MM.1S (cell line): Measurements from ENCODE around the gene TRAF6.

Source experiments
- DNase-seq: peaks from one replicate; pipeline ENCODE4 v3.0.0-alpha.2; 2015
- H2AFZ ChIP-seq: fragments of 300-600 bp; sonication (generic); 2 replicates; pipeline ENCODE4 v1.6.0; 2016; ENCODE audit warnings: antibody characterized with exemption, low read length
- H3F3A ChIP-seq: fragments of 300-600 bp; sonication (generic); 2 replicates; pipeline ENCODE4 v1.6.1; 2016; ENCODE audit warnings: mild to moderate bottlenecking, antibody characterized with exemption, low read length, moderate library complexity, mixed read lengths; ENCODE audit not compliant: insufficient read depth
- H3K27ac ChIP-seq: fragments of 300-600 bp; sonication (generic); 2 replicates; pipeline ENCODE4 v1.5.1; 2016; ENCODE audit warnings: mild to moderate bottlenecking, low read length
- H3K27me3 ChIP-seq: fragments of 300-600 bp; sonication (generic); replicated peaks from 2 replicates; pipeline ENCODE4 v1.6.0; 2016; ENCODE audit warnings: low read length; ENCODE audit not compliant: insufficient read depth
- H3K36me3 ChIP-seq: fragments of 300-600 bp; sonication (generic); replicated peaks from 2 replicates; pipeline ENCODE4 v1.6.1; 2016; ENCODE audit warnings: mild to moderate bottlenecking, low read length, mixed read lengths; ENCODE audit not compliant: insufficient read depth
- H3K4me1 ChIP-seq: fragments of 300-600 bp; sonication (generic); 2 replicates; pipeline ENCODE4 v1.6.1; 2016; ENCODE audit warnings: low read length, mixed read lengths
- H3K4me2 ChIP-seq: fragments of 300-600 bp; sonication (generic); 2 replicates; pipeline ENCODE4 v1.6.0; 2016; ENCODE audit warnings: low read depth, low read length
- H3K4me3 ChIP-seq: fragments of 300-600 bp; sonication (generic); 2 replicates; pipeline ENCODE4 v1.5.1; 2016; ENCODE audit warnings: low read length, mixed read lengths
- H3K79me2 ChIP-seq: fragments of 300-600 bp; sonication (generic); 2 replicates; pipeline ENCODE4 v1.6.1; 2016; ENCODE audit warnings: mixed run types, low read length, mixed read lengths
- H3K9ac ChIP-seq: fragments of 300-600 bp; sonication (generic); 2 replicates; pipeline ENCODE4 v1.6.1; 2016; ENCODE audit warnings: low read length, mixed read lengths
- H3K9me2 ChIP-seq: fragments of 300-600 bp; sonication (generic); replicated peaks from 2 replicates; pipeline ENCODE4 v1.6.1; 2016; ENCODE audit warnings: mild to moderate bottlenecking, low read length, mixed read lengths; ENCODE audit not compliant: insufficient read depth
- H3K9me3 ChIP-seq: fragments of 300-600 bp; sonication (generic); replicated peaks from 2 replicates; pipeline ENCODE4 v1.6.1; 2016; ENCODE audit warnings: mild to moderate bottlenecking, low read length, mixed read lengths; ENCODE audit not compliant: insufficient read depth
- H4K20me1 ChIP-seq: fragments of 300-600 bp; sonication (generic); 2 replicates; pipeline ENCODE4 v1.6.1; 2016; ENCODE audit warnings: mild to moderate bottlenecking, low read length, moderate library complexity, mixed read lengths; ENCODE audit not compliant: insufficient read depth
- EZH2 ChIP-seq: fragments of 300-600 bp; sonication (generic); optimal IDR thresholded peaks from 2 replicates; pipeline ENCODE3; 2017; ENCODE audit warnings: low read depth, mild to moderate bottlenecking, antibody characterized with exemption, low read length, mixed read lengths
- EZH2phosphoT487 ChIP-seq: fragments of 300-600 bp; sonication (generic); IDR thresholded peaks from 2 replicates; pipeline ENCODE4 v1.6.1; 2018; ENCODE audit warnings: antibody characterized with exemption, low read length
- TF ChIP-seq, protein P1 (sequence below): fragments of 300-600 bp; sonication (generic); IDR thresholded peaks from 2 replicates; pipeline ENCODE4 v1.5.1; 2016; ENCODE audit warnings: antibody characterized with exemption, low read length, mixed read lengths

The TRAF6 gene

GRCh38 chr11:36550385-36551115, 40.5 kb upstream of the TRAF6 start:
- H3K4me3 ChIP-seq: no peak overlapping the region
- no peaks in the 10 kb centered on the region for H3K79me2 ChIP-seq
- no peaks in the 10 kb centered on the region for H3K9me3 ChIP-seq

GRCh38 chr11:36540998-36541397, 30.9 kb upstream of the TRAF6 start:
- Histone ChIP-seq H3K4me3 (no peak overlapping the region), H4K20me1 (no peaks in the 10 kb centered on the region), H3K9me3 (no peaks in the 10 kb centered on the region), H3K9me2 (no peaks in the 10 kb centered on the region), H3K79me2 (no peaks in the 10 kb centered on the region), H3K4me1 (peaks cover 9% of the 10 kb centered on the region), H3K9ac (no peak overlapping the region), H3K36me3 (no peaks in the 10 kb centered on the region), H2AFZ (peak overlapping the region; percentile 31), H3K4me2 (peak overlapping the region; percentile 48; the same call in 1 of the 2 replicates), H3F3A (no peaks in the 10 kb centered on the region), H3K27ac (no peak overlapping the region), H3K27me3 (no peaks in the 10 kb centered on the region)
- TF ChIP-seq EZH2phosphoT487: no peak
- TF ChIP-seq, protein P1, sequence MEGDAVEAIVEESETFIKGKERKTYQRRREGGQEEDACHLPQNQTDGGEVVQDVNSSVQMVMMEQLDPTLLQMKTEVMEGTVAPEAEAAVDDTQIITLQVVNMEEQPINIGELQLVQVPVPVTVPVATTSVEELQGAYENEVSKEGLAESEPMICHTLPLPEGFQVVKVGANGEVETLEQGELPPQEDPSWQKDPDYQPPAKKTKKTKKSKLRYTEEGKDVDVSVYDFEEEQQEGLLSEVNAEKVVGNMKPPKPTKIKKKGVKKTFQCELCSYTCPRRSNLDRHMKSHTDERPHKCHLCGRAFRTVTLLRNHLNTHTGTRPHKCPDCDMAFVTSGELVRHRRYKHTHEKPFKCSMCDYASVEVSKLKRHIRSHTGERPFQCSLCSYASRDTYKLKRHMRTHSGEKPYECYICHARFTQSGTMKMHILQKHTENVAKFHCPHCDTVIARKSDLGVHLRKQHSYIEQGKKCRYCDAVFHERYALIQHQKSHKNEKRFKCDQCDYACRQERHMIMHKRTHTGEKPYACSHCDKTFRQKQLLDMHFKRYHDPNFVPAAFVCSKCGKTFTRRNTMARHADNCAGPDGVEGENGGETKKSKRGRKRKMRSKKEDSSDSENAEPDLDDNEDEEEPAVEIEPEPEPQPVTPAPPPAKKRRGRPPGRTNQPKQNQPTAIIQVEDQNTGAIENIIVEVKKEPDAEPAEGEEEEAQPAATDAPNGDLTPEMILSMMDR: peak; percentile 72
- no peak for TF ChIP-seq EZH2
- peak; percentile 78 for DNase-seq

More at GRCh38 chr11:36550385-36551115, 40.5 kb upstream of the TRAF6 start:
- TF ChIP-seq EZH2 (no peak), EZH2phosphoT487 (no peak)
- TF ChIP-seq, protein P1: no peak
- no peaks in the 10 kb centered on the region for H3K27me3 ChIP-seq
- H3K4me2 ChIP-seq: no peak overlapping the region
- H3K9me2 ChIP-seq: no peaks in the 10 kb centered on the region
- no peak for DNase-seq
- H3K4me1 ChIP-seq: no peaks in the 10 kb centered on the region
- no peak overlapping the region for H3K9ac ChIP-seq
- no peaks in the 10 kb centered on the region for H3F3A ChIP-seq
- H4K20me1 ChIP-seq: no peaks in the 10 kb centered on the region
- no peaks in the 10 kb centered on the region for H3K36me3 ChIP-seq
- H3K27ac ChIP-seq: no peak overlapping the region
- no peak overlapping the region for H2AFZ ChIP-seq

DNA sequence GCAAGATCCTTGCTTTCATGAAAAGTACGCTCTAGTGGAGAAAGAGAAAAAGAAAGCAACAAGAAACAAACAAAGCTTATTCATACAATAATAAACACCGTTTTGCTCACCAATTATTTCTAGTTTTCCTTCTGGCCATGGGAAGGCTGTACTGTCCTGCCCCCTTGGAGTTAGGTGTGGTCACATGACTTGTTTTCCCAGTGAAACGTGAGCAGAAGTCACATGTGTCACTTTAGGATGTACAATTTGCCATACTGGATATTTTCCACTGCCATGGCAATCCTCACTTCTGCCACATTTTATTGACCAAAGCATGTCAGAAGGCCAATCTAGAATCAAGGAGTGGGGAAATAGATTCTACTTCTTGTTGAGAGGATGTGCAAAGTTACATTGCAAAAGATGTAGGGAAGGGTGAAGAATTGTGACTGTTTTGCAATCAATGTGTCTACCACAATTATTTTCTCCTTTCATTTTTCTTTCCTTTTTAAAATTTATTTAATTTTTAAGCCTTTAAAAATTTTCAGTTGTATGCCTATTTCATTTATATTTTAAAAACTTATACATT, 24.3 kb upstream of the TRAF6 start:
- H3K27ac ChIP-seq: no peak overlapping the region
- DNase-seq: no peak
- TF ChIP-seq EZH2phosphoT487: no peak
- TF ChIP-seq, protein P1: no peak
- no peak for TF ChIP-seq EZH2
- no peaks in the 10 kb centered on the region for H3F3A ChIP-seq
- H2AFZ ChIP-seq: no peak overlapping the region
- H3K9me3 ChIP-seq: no peaks in the 10 kb centered on the region
- no peak overlapping the region for H3K4me2 ChIP-seq
- no peak overlapping the region for H3K4me3 ChIP-seq
- H4K20me1 ChIP-seq: no peaks in the 10 kb centered on the region
- no peaks in the 10 kb centered on the region for H3K4me1 ChIP-seq
- H3K9ac ChIP-seq: no peak overlapping the region
- no peaks in the 10 kb centered on the region for H3K9me2 ChIP-seq
- H3K27me3 ChIP-seq: no peaks in the 10 kb centered on the region
- H3K79me2 ChIP-seq: no peaks in the 10 kb centered on the region
- no peaks in the 10 kb centered on the region for H3K36me3 ChIP-seq
